AG04450 (cell line): ENCODE data around the gene TGFB3. TPM values are rescaled to one million over a fixed set of nuclear protein-coding genes. Genes with fewer than 3 reads are reported as not detected.
"Not testable (repeated sequence)": the region's sequence is repeated elsewhere in the genome, so short reads cannot be mapped to it uniquely, and the experiment has no call there.

Source experiments
- CTCF ChIA-PET: fragments of 300-600, 350-600 bp; formaldehyde crosslinking; extraction: SDS; loops from one replicate; lab custom pipeline; 2022; ENCODE audit warnings: antibody characterized with exemption, inconsistent platforms; lab: Charles Lee
- POLR2A ChIA-PET: fragments of 350-600 bp; formaldehyde crosslinking; extraction: SDS; loops from one replicate; lab custom pipeline; 2021; ENCODE audit warnings: antibody characterized with exemption, inconsistent platforms; lab: Yijun Ruan, JAX
- DNase-seq: peaks from one replicate; pipeline ENCODE4 v3.0.0-alpha.2; 2011; ENCODE audit warnings: low read depth, low spot score
- H3K27ac ChIP-seq: one replicate; pipeline ENCODE4 v1.5.1; 2012; ENCODE audit warnings: low read depth, low read length, control low read depth
- H3K27me3 ChIP-seq: one replicate; pipeline ENCODE4 v1.6.0; 2012; ENCODE audit warnings: low read length; ENCODE audit not compliant: control insufficient read depth, insufficient read depth
- H3K4me3 ChIP-seq: 2 replicates; pipeline ENCODE4 v1.5.1; 2011; ENCODE audit warnings: mild to moderate bottlenecking, low read depth, low read length, control low read depth
- H3K9me3 ChIP-seq: 2 replicates; pipeline ENCODE4 v1.5.1; 2012; ENCODE audit warnings: low read length; ENCODE audit not compliant: control insufficient read depth, insufficient read depth
- polyA plus RNA-seq: library from polyadenylated mRNA; depleted of rRNA; stranded (reverse); fragments of >200 nt; gene quantifications from 2 replicates; pipeline ENCODE4 v1.2.3, GENCODE V29; 2011
- TF ChIP-seq, protein P1 (sequence below): IDR thresholded peaks from 2 replicates; pipeline ENCODE4 v1.5.1; 2011; ENCODE audit warnings: low read depth, low read length, control low read depth, inconsistent platforms

TGFB3 gene
- polyA plus RNA-seq, 1 experiment, result 3.6 TPM

DNA sequence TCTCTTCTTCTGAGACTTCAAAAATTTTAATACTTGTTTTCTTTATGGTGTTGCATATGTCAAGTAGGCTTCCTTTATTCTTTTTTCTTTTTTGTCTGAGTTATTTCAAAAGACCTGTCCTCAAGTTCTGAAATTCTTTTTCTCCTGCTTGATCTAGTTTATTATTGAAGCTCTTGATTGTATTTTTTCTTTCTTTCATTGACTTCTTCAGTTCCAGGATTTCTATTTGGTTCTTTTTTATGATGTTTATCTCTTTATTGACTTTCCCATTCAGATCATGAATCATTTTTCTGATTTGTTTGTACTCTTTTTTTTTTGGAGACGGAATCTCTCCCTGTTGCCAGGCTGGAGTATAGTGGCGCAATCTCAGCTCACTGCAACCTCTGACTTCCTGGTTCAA is 37.9 kb upstream of the TGFB3 start:
- DNase-seq, result no peak
- no peak overlapping the region for H3K4me3 ChIP-seq
- no peak overlapping the region for H3K27ac ChIP-seq
- TF ChIP-seq, protein P1, sequence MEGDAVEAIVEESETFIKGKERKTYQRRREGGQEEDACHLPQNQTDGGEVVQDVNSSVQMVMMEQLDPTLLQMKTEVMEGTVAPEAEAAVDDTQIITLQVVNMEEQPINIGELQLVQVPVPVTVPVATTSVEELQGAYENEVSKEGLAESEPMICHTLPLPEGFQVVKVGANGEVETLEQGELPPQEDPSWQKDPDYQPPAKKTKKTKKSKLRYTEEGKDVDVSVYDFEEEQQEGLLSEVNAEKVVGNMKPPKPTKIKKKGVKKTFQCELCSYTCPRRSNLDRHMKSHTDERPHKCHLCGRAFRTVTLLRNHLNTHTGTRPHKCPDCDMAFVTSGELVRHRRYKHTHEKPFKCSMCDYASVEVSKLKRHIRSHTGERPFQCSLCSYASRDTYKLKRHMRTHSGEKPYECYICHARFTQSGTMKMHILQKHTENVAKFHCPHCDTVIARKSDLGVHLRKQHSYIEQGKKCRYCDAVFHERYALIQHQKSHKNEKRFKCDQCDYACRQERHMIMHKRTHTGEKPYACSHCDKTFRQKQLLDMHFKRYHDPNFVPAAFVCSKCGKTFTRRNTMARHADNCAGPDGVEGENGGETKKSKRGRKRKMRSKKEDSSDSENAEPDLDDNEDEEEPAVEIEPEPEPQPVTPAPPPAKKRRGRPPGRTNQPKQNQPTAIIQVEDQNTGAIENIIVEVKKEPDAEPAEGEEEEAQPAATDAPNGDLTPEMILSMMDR, result no peak
- POLR2A ChIA-PET, result no interaction called here
- H3K27me3 ChIP-seq, result no peaks in the 10 kb centered on the region
- CTCF ChIA-PET, result interaction anchor here (0.7 to 1.4 kb wide), 2 partner anchors 31 to 311 kb away, joined by 3 to 4 read pairs; no protein-coding TSS in a partner anchor
- no peaks in the 10 kb centered on the region; the same call in 1 of the 2 replicates for H3K9me3 ChIP-seq

DNA sequence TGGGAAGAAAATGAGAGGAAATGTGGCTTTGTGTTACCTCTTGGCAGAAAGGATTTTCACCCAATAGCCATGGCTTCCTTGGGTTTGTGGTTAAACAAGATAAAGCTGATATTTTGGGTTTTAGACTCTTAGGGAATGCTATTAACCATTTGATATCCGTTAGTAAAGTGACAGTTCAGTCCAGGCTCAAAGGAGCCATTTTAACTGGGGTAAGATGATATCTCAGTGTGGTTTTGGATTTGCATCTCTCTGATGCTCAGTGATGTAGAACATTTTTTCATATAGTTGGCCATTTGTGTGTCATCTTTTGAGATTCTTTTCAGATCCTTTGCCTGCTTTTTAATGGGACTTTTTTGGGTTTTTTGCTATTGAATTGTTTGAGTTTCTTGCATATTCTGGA is 33.9 kb upstream of the TGFB3 start:
- H3K27ac ChIP-seq, result no peak overlapping the region
- no peaks in the 10 kb centered on the region; the same call in 1 of the 2 replicates for H3K9me3 ChIP-seq
- ChIA-PET CTCF (interaction anchor here (3.0 to 5.2 kb wide), 2 partner anchors 35 to 306 kb away, joined by 11 to 37 read pairs; no protein-coding TSS in a partner anchor), POLR2A (no interaction called here)
- H3K4me3 ChIP-seq, result no peak overlapping the region
- DNase-seq, result no peak
- H3K27me3 ChIP-seq, result no peaks in the 10 kb centered on the region
- TF ChIP-seq, protein P1, result no peak

GRCh38 chr14:76015191-76015590 is 33.4 kb upstream of the TGFB3 start:
- no peaks in the 10 kb centered on the region for H3K9me3 ChIP-seq
- DNase-seq, result no peak
- no peak overlapping the region for H3K27ac ChIP-seq
- ChIA-PET POLR2A (no interaction called here), CTCF (interaction anchor here (3.0 to 5.2 kb wide), 2 partner anchors 36 to 305 kb away, joined by 11 to 37 read pairs; no protein-coding TSS in a partner anchor)
- H3K4me3 ChIP-seq, result no peak overlapping the region
- TF ChIP-seq, protein P1, result no peak
- no peaks in the 10 kb centered on the region for H3K27me3 ChIP-seq

DNA sequence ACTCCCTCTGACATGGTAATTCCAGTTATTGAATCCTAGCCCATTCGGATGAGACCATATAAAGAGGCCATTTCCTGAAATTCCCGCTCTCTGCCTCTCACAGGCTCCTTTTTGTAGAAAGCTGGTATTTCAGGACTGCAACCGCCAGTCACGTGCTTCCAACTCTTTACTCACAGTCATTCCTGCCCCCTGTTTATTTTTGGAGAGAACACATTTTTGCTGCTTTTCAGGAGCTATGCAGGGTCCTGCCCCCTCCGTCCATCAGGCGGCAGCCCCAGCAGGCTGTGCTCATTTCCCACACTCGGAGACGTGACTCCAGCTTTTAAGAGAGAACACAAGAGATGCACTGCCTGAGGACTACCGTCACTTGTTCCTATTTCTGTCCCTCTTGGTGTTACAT is 30.6 kb upstream of the TGFB3 start:
- H3K27ac ChIP-seq, result peak overlapping the region; percentile 43
- TF ChIP-seq, protein P1, result peak; percentile 27
- ChIA-PET POLR2A (no interaction called here), CTCF (interaction anchor here (0.9 to 5.2 kb wide), 4 partner anchors 9 to 302 kb away, joined by 3 to 37 read pairs (median 4); no protein-coding TSS in a partner anchor)
- DNase-seq, result peak; percentile 66
- no peak overlapping the region for H3K4me3 ChIP-seq
- no peaks in the 10 kb centered on the region for H3K9me3 ChIP-seq
- no peaks in the 10 kb centered on the region for H3K27me3 ChIP-seq

- TF ChIP-seq, protein P1, result no peak
- H3K27me3 ChIP-seq, result no peaks in the 10 kb centered on the region
- no peak for DNase-seq
- CTCF ChIA-PET, result interaction anchor here (1.0 to 5.2 kb wide), 3 partner anchors 10 to 376 kb away, joined by 3 to 37 read pairs (median 5); no protein-coding TSS in a partner anchor
- H3K9me3 ChIP-seq, result no peaks in the 10 kb centered on the region
- no peak overlapping the region for H3K4me3 ChIP-seq
- peak overlapping the region; percentile 3 for H3K27ac ChIP-seq
- POLR2A ChIA-PET, result no interaction called here
Measured at GRCh38 chr14:76011930-76012329, 30.1 kb upstream of the TGFB3 start.

DNA sequence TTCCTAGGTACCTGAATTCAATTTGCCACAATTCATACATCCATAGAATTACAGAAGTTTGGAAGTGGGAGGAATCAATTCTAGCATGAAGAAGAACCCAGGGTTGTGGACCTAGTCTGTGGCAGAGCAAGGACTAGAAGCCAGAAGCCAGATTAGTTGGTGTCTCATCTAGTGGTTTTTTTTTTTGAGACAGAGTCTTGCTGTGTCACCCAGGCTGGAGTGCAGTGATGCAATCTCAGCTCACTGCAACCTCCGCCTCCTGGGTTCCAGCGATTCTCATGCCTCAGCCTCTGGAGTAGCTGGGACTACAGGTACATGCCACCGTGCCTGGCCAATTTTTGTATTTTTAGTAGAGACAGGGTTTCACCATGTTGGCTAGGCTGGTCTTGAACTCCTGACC is 27.8 kb upstream of the TGFB3 start:
- POLR2A ChIA-PET, H3K9me3 ChIP-seq, H3K27ac ChIP-seq, H3K27me3 ChIP-seq, H3K4me3 ChIP-seq, DNase-seq: not testable (repeated sequence)
- CTCF ChIA-PET, result interaction anchor here (0.8 to 1.8 kb wide), 3 partner anchors 298 to 1087 kb away, joined by 3 to 7 read pairs (median 5); no protein-coding TSS in a partner anchor
